NCI-H1092 treated with DMSO at 0.1 percent for 48 hours (cell line): ENCODE results near the gene SYNJ2.

Experiments used
- DNase-seq: peaks from one replicate; lab custom pipeline; 2025; lab: John Stamatoyannopoulos, UW

Gene SYNJ2

DNA sequence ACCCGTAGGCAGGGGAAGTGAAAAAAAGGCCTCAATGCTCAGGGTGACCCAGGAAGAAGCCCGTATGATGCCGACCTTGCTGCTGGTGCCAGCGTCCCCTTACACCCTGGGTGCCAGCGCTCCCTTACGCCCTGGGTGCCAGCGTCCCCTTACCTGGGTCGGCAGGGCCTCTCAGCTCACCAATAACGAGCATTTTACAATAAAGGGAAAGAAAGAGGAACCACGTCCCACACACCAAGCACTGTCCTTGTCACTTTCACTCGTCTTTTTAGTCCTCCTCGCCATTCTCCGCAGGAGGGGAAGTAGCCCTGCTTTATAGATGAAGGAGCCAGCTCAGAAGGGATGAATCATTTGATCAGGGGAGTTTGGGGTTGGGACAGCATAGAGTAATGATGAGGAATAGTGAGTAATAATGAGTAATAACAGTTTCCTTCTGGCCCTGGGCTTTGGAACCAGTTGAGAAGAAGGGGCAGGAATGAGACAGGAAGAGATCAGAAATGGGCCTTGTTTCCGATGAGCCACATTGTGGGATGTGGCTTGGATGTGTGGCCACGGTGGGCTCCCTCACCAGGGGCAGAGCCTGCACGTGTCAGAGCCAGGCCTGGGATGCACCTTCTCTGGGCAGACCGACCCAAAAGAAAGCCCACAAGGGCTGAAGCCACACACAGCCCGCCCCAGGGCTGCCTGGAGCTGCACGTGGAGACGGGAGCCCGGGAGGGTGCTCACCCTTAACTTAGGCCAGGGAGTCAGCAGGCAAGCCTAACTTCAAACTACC lies 75.7 kb downstream of the SYNJ2 start:
- no peak for DNase-seq

DNA sequence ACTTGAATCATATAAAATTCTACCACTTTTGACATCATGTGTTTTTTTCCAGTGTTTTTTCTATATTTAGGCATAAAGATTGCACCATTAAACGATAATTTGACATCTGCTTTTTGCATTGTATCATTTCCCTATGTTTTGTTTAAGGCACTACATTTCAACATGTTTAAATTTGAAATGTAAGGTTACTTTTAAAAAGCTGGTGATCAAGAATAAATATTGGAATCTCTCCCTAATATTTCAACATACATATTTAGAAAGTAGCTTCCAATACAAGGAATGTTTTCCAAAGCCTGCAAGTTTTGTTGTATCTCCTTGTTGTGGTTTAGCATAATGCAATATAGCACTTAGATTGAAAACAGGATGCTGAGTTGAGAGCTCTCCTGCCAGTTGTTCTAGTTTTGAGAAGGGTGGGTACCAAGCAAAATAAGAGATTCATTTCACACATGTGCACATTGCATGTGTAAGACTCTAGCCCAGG lies 76.5 kb downstream of the SYNJ2 start:
- DNase-seq = no peak

DNA sequence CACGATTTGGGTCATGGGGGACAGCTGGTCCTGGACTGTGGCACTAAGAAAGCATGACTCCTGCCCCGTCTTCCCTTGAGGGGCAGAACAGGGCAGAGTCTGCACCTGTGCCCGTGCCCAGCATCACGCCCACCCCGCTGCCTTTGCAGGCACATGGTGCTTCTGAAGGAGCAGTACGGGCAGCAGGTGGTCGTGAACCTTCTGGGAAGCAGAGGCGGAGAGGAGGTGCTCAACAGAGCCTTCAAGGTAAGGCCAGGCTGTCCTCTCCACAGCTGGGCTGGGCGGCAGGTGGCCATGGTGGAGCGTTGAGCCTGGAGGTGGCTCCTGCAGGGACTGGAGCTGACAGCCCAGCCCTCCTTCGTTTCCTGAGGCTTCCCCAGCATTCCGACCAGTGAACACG lies 77.4 kb downstream of the SYNJ2 start:
- no peak for DNase-seq

DNA sequence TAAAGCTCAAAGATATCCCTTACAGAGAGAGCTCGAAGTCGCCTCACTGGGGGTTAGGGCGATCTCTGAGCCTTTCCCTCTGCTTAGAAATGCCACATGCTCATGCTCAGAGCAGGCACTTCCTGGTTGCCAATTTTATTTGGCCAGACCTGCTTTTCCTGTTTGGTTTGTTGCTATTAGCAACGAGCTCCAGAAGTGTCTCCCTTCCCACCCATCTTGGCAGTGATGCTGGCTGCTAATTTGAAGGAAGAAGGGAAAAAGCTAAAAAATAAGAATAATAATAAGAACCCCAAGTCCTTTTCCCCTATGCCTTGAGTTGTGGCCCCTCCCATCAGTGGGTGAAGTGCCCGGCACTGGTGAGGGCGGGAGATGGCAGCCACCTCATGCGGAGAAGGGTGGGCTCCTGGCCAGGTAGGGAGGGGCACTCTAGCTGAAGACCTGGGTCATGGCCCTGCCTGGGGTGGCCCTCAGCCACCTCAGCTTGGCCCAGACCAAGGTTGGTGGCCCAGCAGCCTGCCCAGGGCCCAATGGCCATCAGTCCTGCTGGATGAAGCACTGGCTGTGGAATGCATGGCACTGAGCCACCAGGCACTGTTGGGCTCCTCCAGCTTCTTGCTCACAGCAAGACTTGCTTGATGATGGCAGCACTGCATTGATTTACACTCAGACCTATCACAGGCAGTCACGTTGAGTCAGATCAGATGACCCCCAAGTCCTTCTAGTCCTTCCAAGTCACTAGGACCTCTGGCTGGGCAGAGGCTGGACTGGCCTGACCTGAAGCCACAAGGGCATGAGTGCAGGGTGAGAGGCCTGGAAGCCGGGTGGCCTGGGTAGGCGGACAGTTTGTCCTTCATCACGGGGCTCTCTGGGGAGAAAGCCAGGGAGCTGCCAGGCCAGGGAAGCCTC lies 79.0 kb downstream of the SYNJ2 start:
- peak; percentile 53 for DNase-seq

DNA sequence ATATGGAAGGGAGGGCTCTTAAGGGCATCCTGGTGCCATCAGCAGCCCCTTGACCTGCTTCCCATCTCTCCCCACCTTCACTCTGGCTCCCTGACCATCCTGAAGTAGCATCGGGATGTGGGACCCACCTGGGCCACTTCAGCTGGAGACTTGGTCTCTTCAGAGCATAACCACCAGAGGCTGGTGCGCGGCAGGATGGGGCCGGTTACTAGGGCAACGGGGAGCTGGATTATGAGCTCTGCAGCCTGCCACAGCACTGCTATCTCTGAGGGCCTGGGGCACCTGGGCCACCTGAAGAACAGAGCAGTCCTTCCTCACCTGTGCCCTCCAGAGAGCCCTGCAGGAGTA lies 79.7 kb downstream of the SYNJ2 start:
- no peak for DNase-seq

DNA sequence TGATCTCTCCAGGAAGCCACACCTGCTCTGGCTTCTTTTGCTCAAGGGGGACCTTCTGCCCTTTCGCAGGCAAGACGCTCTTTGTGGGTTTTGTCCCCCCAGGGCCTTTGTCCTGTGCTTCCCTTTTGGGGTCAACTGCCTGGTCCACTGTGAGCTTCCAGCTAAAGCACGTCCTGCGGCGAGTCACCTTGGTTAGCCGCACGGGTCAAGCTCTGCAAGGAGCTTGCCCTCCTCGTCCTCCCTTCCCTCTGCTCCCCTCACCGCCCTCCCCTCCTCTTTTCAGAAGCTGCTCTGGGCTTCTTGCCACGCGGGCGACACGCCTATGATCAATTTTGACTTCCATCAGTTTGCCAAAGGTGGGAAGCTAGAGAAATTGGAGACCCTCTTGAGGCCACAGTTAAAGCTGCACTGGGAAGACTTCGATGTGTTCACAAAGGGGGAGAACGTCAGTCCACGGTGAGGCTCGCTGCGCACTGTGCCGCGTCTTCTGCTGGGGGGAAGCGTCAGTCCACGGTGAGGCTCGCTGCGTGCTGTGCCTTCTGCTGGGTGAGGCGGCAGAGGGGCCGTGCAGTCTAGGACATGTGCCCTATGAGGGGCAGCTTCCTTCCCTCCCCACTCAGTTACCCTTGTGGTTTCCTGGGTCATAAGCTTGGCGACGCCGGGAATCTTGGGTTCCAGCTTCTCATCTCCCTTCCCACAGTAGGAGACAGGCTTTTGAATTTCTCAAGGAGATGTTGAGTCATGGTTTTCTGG lies 80.2 kb downstream of the SYNJ2 start:
- DNase-seq = no peak

DNA sequence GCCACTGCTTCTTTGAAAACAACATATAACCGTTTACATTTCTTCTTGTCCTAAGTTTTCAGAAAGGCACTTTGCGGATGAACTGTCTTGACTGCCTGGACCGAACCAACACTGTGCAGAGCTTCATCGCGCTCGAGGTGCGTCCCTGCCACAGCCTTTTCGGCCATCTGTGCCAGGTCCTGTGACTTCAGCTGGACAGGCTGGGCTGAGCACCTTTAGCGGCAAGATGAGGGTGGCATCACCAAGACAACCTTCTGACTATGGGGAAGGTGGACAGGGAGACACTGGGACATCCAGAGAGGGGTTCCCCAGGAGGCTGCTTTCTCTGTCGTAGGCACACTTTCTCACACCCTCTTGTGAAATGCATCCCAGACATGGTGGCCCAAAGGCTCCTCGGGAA lies 82.1 kb downstream of the SYNJ2 start:
- DNase-seq = no peak

DNA sequence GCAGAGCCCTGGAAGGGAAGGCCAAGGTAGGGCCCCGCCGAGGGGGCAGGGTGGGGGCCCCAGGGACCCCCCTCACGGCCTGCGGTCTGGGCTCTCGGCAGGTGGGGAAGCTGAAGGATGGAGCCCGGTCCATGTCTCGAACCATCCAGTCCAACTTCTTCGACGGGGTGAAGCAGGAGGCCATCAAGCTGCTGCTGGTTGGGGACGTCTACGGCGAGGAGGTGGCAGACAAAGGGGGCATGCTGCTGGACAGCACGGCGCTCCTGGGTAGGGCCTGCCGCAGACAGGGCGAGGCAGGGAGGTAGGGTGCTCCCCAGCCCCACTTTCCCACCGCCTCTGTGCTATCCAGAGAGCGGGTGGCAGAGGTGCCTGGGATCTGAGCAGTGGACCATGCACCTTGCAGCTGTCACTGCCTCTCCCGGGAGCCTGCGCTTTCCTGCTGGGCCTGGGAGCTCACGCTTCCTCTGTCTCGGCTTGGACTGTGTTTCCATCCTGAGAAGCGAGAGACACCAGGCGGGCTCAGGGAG lies 83.1 kb downstream of the SYNJ2 start:
- no peak for DNase-seq

DNA sequence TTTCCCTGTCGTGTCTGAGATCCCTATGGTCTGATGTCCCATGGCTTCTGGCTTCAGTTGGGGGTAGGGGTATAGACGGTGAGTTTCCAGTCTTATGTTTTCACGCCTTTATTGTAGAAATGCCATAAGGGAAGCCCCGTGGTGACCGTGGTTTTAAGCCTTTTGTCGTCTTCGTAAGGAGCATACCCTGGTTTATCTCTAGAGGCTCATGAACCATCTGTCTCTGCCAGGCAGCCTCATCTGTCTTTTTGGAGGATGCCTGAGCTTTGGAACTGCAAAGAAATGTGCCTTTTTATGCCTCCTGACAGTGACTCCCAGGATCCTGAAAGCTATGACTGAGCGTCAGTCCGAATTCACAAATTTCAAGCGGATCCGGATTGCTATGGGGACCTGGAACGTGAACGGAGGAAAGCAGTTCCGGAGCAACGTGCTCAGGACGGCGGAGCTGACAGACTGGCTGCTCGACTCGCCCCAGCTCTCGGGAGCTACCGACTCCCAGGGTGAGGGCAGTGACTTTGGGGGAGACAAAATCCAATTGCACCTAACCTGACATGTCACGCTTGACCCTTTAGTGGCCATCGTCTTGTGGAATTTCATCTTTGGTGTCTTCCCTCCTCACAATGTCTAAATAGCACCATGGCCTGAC lies 84.6 kb downstream of the SYNJ2 start:
- DNase-seq = no peak

DNA sequence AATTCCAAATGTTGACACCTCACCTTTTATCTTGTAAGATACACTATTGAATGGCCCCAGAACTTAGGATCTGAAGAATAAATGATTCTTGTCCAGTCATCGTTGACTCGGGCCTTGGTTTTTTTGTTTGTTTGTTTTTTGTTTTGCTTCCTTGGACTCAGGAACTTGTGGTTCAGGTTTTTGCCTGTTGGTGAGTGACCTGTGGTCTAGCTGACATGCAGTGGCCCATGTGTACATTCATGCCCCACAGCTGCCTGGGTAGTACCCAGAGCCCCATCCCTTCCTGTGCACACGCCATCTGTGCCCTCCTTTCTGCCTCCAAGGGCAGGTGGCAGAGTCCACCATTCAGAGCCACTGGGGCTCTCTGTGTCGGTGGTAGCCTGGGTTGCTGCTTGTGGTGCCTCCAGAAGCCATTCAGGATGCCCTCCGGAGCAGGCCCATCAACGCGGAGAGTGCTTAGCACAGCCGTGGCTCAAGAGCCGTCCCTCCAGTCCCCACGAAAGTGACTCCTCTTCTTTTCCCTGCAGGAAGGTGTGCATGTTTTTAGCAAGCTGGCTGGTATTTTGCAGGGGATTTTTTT lies 85.9 kb downstream of the SYNJ2 start:
- no peak for DNase-seq

DNA sequence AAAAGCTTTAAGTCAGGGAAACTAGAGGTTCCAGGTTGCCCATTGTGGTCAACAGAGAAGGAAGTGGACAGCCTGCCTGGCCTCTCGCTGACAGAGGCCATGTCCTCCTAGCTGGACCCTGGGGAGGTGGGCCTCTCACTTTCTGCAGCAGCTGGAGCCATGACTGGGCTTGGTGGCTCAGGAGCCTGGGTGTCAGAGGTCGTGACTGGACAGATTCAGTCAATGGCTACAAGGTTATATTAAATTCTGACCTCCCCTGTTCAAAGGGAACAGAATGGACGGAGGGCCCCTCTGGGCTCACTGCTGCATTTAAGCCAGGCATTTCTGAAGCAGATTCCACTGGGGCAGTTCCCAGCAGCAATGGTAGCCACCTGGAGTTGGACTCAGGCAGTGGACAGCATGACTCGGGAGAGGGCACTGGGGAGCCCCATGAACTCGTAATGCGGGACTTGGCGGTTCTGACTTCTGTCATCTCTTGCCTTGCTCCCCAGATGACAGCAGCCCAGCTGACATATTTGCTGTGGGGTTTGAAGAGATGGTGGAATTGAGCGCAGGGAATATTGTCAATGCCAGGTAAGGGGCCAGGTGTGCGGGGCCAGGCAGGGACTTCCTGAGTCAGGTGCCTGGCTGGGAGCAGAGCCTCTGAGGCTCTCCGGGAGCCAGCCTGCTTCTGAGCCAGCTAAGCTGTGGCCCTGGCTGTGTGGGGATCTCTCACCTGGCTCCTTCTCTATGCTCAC lies 86.7 kb downstream of the SYNJ2 start:
- no peak for DNase-seq

DNA sequence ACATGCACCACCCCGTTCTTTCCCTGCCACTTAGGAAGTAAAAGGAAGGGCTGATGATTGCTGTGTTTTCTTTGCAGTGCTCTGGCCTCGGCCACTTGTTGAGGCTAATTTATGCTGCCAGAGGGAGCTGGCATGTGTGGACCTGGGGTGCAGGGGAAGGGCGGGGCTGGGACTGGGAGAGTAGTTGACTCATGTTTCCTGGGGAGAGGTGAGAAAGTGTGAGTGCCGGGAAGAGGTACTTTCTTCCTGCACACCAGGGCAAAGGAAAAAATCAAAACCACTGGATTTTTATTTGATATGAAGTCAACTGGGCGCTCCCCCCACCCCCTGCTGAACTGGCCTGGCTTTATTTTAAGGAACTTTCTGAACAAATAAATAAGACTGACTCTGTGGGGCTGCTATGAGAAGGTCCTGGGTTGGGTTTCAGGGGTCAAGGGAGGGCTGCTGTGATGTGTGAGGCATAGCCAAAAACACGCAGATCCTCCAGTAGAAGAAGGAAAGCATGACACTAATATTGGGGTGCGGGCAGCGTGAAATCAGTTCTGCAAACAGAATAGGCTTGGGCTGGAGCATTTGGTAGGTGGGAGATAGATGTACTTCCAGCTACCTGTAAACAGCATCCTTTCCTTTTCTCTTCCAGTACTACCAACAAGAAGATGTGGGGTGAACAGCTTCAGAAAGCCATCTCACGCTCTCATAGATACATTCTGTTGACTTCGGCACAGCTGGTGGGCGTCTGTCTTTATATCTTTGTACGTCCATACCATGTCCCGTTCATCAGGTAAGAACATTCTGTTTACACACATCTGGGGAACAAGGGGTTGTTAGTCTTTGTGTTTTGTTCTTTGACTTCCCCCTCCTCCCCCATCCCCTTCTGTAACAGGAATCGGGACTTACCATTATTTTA lies 87.5 kb downstream of the SYNJ2 start:
- no peak for DNase-seq

DNA sequence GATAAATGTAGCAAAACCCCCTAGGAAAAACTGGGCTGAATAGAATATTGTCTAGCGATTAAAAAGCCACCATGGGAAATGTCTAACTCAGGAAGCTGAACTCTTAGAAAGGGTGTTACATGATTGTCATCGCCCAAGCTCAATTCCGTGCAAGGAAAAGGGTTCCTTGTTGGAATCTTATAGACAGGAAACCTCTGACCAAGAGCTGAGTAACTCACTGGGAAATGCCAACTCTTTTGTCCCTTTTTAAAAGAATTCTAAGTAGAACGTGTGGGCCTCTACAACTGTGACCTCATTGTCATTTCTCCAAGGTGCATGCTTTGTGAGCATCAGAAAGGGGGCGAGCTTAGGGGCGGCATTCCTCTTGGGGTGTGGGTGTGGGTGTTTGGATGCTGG lies 88.1 kb downstream of the SYNJ2 start:
- DNase-seq = no peak

DNA sequence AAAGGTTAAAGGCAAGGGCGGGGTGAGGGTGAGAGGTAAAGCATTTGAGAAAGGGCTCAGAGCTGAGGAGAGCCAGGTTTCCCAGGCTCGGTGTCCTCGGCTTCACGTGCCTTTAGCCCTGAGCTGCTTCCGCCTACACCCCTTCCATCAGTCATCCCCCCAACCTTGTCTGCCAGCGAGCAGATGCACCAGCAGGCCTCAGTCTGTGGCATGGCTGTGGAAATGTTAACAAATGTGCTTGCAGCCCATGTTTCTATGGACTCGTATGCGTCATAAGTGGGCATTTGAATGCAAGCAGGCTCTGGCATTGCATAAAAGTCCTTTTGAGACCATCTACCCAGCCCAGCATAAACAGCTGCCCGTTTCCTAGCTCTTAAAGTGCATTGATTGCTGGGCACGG lies 88.8 kb downstream of the SYNJ2 start:
- DNase-seq = no peak

DNA sequence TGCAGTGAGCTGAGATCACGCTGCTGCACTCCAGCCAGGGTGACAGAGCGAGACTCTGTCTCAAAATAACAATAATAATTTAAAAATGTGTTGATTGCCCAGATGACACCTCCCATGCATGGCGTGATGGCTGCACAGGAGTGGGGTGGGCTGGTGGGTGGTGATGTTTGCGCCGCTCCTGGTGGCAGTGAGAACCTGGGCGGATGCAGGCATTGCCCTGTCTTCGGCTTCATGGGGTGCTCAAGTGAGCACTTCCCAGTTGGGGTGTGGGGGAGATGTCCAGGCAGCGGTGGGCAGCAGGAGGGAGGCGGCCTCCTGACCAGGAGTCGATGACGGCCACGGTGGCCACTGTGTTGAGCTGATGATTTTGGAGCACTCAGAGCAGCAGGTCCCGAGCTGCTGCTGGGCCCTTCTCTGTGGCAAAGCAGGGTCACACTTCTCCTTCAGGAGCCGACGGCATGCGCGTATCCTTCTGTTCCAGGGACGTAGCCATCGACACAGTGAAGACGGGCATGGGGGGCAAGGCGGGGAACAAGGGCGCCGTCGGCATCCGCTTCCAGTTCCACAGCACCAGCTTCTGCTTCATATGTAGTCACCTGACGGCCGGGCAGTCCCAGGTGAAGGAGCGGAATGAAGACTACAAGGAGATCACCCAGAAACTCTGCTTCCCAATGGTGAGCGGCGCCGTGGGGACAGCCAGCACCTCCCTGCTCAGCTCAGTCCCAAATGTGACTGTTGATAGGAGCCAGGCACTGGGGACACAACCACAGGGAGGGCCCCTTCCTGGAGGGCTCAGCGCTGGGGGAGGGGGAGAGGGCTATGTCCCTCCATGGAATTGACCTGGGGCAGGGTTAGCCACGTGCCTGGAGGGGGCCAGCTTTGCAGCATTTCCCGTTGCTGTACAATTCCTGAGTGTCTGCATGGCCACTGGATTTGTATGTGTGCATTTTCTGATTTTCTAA lies 89.7 kb downstream of the SYNJ2 start:
- DNase-seq = no peak

DNA sequence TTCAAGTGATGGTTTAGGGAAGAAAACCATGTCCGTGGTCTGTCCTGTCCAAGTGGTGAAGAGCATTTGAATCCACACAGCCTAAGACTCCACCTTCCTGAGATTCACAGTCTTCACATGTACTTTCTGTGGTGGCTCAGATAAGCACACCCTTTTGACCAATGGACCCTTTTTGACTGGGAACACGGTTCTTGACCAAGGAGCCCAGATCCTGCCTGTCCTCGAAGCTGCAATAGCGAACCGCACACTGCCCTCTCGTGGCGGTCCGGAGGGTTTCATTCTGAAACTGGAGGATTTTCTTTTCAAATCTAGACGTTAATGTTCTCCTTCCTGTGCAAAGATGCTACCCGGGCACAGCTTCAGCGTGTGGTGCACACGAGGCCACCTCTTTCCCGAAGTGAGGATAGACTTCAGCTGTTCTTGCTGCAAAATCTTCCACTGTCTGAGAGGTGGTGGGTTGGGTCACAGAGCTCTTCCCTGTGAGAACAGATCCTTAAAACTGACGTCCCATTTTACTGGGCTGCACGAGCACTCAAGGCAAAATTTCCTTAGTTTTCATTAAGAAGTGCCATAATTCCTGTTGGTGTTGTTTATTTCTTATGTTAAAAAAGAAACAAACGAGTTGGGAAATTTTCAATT lies 90.5 kb downstream of the SYNJ2 start:
- peak; percentile 61 for DNase-seq

DNA sequence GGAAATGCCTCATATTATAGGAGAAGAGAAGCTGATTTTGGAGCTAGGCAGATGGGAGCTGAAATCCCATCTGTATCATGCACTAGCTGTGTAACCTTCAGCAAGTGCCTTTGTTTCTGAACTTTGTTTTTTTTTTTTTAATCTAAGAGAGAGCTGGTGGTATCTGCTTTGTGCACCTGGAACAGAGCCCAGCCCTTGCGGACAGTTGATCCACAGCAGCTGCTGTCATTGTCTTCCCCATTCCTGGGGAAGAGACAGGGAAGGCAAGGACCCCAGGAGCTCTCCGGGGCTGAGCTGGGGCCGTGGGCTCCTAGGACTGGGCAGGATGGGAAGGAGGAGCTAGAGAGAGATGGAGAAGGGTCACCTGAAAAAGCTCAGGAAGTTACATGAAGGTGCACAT lies 92.1 kb downstream of the SYNJ2 start:
- DNase-seq = no peak

DNA sequence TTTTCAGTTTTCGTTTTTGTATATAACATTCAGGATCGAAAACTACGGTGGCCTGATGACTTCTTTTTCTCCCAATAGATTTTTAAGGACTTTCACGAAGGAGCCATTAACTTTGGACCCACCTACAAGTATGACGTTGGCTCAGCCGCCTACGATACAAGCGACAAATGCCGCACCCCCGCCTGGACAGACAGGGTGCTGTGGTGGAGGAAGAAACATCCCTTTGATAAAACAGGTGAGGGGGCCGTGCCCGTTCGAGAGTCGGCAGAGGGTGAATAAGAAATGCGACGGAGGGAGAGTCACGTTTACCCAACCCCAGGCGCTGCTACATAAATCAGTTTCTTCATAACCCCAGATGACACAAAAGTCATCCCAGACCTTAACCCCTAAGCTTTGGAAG lies 94.9 kb downstream of the SYNJ2 start:
- DNase-seq = no peak
